Motor neuron (in vitro differentiated cells): Measurements from ENCODE around the gene SGSH. TPM values are rescaled to one million over a fixed set of nuclear protein-coding genes. Genes with fewer than 3 reads are reported as not detected.

ENCODE experiments used
- ATAC-seq, 8 experiments: fragments of 200-7000 bp; cut with Tn5 transposase; replicated peaks in 6 of 8; 2 replicates each; pipeline ENCODE4 v1.8.0; 2021; ENCODE audit warnings: mild to moderate bottlenecking in 8 of 8, moderate library complexity in 8 of 8
- H3K27ac ChIP-seq, 2 donors: fragments of 250-450 bp; sonication (Bioruptor Pico); 2 replicates each; pipeline ENCODE4 v1.9.0; 2021; ENCODE audit warnings: antibody characterized with exemption in 2 of 2, mild to moderate bottlenecking in 2 of 2, moderate library complexity in 1 of 2
- H3K4me1 ChIP-seq, 2 donors: fragments of 250-450 bp; sonication (Bioruptor Pico); replicated peaks in 1 of 2; 2 replicates each; pipeline ENCODE4 v1.6.1; 2021; ENCODE audit warnings: antibody characterized with exemption in 2 of 2, mild to moderate bottlenecking in 2 of 2, moderate library complexity in 1 of 2
- H3K4me3 ChIP-seq, 5 donors: fragments of 250-450 bp; sonication (Bioruptor Pico); 2 replicates each; pipeline ENCODE4 v1.9.0; 2021; ENCODE audit warnings: antibody characterized with exemption in 5 of 5, mild to moderate bottlenecking in 5 of 5, moderate library complexity in 4 of 5
- WGBS, 10 experiments: fragments of 450-650 bp; shearing (Covaris generic); methylation state at CpG; one replicate each; pipeline ENCODE4 v1.0.0; 2022; 5-methylcytosine and 5-hydroxymethylcytosine counted together
- in situ Hi-C, 9 experiments: fragments of 400-800 bp; cut with MboI; loops; one replicate each; pipeline ENCODE4 v1.15.0; 2021; ENCODE audit warnings: low sequenced_read_pairs in 9 of 9, low pct_unique_long_range_greater_than_20kb in 2 of 9; ENCODE audit not compliant: unreplicated experiment in 9 of 9
- total RNA-seq, 8 experiments: library from RNA; unstranded; fragments of 300-600 nt; gene quantifications; 2 replicates each; pipeline versions ENCODE4 v1.2.3 to v1.2.4, GENCODE V29; 2022

Gene SGSH
- total RNA-seq, 8 experiments from 2014 or later = 5.5 to 56.6 (median 11.2) TPM

- Histone ChIP-seq H3K4me1 (no peaks in the 10 kb centered on the region), H3K27ac (no peak overlapping the region), H3K4me3 (no peak overlapping the region)
- in situ Hi-C loops = no loop called here
- 57 to 100% (median 100%) methylated on average over 1 of the region's 1 CpG; no CpG with 5 or more reads in 3 of the 10 experiments for WGBS, 10 experiments
- no peak for ATAC-seq
These were observed 12.3 kb upstream of the SGSH start for GRCh38 chr17:80232438-80232837.

- no peak overlapping the region for H3K4me3 ChIP-seq
- H3K27ac ChIP-seq = no peak overlapping the region
- WGBS, 10 experiments = 73 to 100% (median 92%) methylated on average over 1 to 2 of the region's 4 CpGs; no CpG with 5 or more reads in 5 of the 10 experiments
- ATAC-seq = no peak
- in situ Hi-C loops = no loop called here
- no peaks in the 10 kb centered on the region for H3K4me1 ChIP-seq
These were observed 8.9 kb upstream of the SGSH start for GRCh38 chr17:80229011-80229410.

- no peak for ATAC-seq
- in situ Hi-C loops = no loop called here
- no peak overlapping the region for H3K4me3 ChIP-seq
- no peak overlapping the region for H3K27ac ChIP-seq
- no peaks in the 10 kb centered on the region for H3K4me1 ChIP-seq
- 40 to 100% (median 90%) methylated on average over 1 to 13 of the region's 14 CpGs; no CpG with 5 or more reads in 3 of the 10 experiments for WGBS, 10 experiments
These were observed 8.3 kb upstream of the SGSH start for GRCh38 chr17:80228477-80228876.

GRCh38 chr17:80227666-80228065 is 7.5 kb upstream of the SGSH start:
- in situ Hi-C loops = no loop called here
- Histone ChIP-seq H3K27ac (no peak overlapping the region), H3K4me3 (no peak overlapping the region), H3K4me1 (no peaks in the 10 kb centered on the region)
- ATAC-seq = no peak
- WGBS, 10 experiments = 64 to 96% (median 91%) methylated on average over 2 to 5 of the region's 11 CpGs; no CpG with 5 or more reads in 6 of the 10 experiments

GRCh38 chr17:80227156-80227555 is 7.0 kb upstream of the SGSH start:
- WGBS, 10 experiments = 93 to 100% (median 96%) methylated on average over 3 to 4 of the region's 4 CpGs; no CpG with 5 or more reads in 7 of the 10 experiments
- Histone ChIP-seq H3K4me3 (no peak overlapping the region), H3K27ac (no peak overlapping the region), H3K4me1 (no peaks in the 10 kb centered on the region)
- in situ Hi-C loops = no loop called here
- ATAC-seq = no peak

- in situ Hi-C loops = no loop called here
- no peak for ATAC-seq
- H3K27ac ChIP-seq = no peak overlapping the region
- peaks cover 6 to 8% of the 10 kb centered on the region in 2 donors for H3K4me1 ChIP-seq
- H3K4me3 ChIP-seq = no peak overlapping the region
- WGBS, 10 experiments = 70% methylated on average over 2 of the region's 6 CpGs; no CpG with 5 or more reads in 9 of the 10 experiments
These were observed 5.1 kb upstream of the SGSH start for GRCh38 chr17:80225230-80225629.

- no peak for ATAC-seq
- 100% methylated on average over 2 of the region's 6 CpGs; no CpG with 5 or more reads in 9 of the 10 experiments for WGBS, 10 experiments
- Histone ChIP-seq H3K4me1 (peaks cover 6 to 8% of the 10 kb centered on the region in 2 donors), H3K27ac (no peak overlapping the region), H3K4me3 (no peak overlapping the region)
- in situ Hi-C loops = no loop called here
These were observed 4.5 kb upstream of the SGSH start for GRCh38 chr17:80224683-80225082.

GRCh38 chr17:80223838-80224497 is 3.8 kb upstream of the SGSH start:
- H3K4me3 ChIP-seq = no peak overlapping the region
- H3K27ac ChIP-seq = no peak overlapping the region
- peaks cover 10 to 12% of the 10 kb centered on the region in 2 donors for H3K4me1 ChIP-seq
- no peak for ATAC-seq
- in situ Hi-C loops = no loop called here
- WGBS, 10 experiments = 67 to 100% (median 82%) methylated on average over 2 to 10 of the region's 11 CpGs; no CpG with 5 or more reads in 1 of the 10 experiments

- WGBS, 10 experiments = 60 to 100% (median 90%) methylated on average over 1 to 5 of the region's 18 CpGs; no CpG with 5 or more reads in 2 of the 10 experiments
- Histone ChIP-seq H3K4me1 (peaks cover 10 to 12% of the 10 kb centered on the region in 2 donors), H3K4me3 (no peak overlapping the region), H3K27ac (no peak overlapping the region)
- in situ Hi-C loops = no loop called here
- ATAC-seq = no peak
These were observed 3.1 kb upstream of the SGSH start for GRCh38 chr17:80223142-80223815.

- no peak for ATAC-seq
- Histone ChIP-seq H3K27ac (no peak overlapping the region), H3K4me1 (peaks cover 10 to 12% of the 10 kb centered on the region in 2 donors), H3K4me3 (no peak overlapping the region)
- in situ Hi-C loops = no loop called here
- 40 to 100% (median 94%) methylated on average over 1 to 10 of the region's 18 CpGs; no CpG with 5 or more reads in 3 of the 10 experiments for WGBS, 10 experiments
These were observed 2.4 kb upstream of the SGSH start for GRCh38 chr17:80222376-80223141.

GRCh38 chr17:80221351-80222105 is 1.4 kb upstream of the SGSH start:
- in situ Hi-C loops = no loop called here
- Histone ChIP-seq H3K4me1 (peaks cover 10 to 12% of the 10 kb centered on the region in 2 donors), H3K27ac (no peak overlapping the region), H3K4me3 (peak overlapping the region; percentile 70 to 98 (median 78))
- ATAC-seq = no peak
- 73 to 93% (median 82%) methylated on average over 2 to 6 of the region's 29 CpGs; no CpG with 5 or more reads in 3 of the 10 experiments for WGBS, 10 experiments

- WGBS, 10 experiments = 0 to 12% methylated on average over 2 to 5 of the region's 41 CpGs; no CpG with 5 or more reads in 8 of the 10 experiments
- Histone ChIP-seq H3K4me1 (peaks cover 10 to 12% of the 10 kb centered on the region in 2 donors), H3K27ac (peak overlapping the region in 1 of 2 donors; percentile 54), H3K4me3 (peak overlapping the region; percentile 70 to 98 (median 78))
- peak; percentile 20 to 58 (median 50) for ATAC-seq
- in situ Hi-C loops = no loop called here
These were observed 643 bp upstream of the SGSH start for GRCh38 chr17:80220736-80221215.
